Posterior vena cava (tissue), 2 donors: ENCODE data around the gene SPOCK2. TPM values are rescaled to one million over a fixed set of nuclear protein-coding genes. Genes with fewer than 3 reads are reported as not detected.

Experiments
- DNase-seq: peaks from one replicate; pipeline ENCODE4 v3.0.0-alpha.2; 2020; ENCODE audit warnings: low spot score
- intact Hi-C, 2 donors: fragments of 100-400 bp; cut with DNase I; formaldehyde crosslinking; loops; one replicate each; pipeline versions ENCODE4 v1.14.1 to v1.14.2; 2022 to 2023
- total RNA-seq, 2 donors: library from RNA; stranded (reverse); fragmentation: NEBNext Ultra II Directional; extraction: Animal tissue kit (Norgen Biotek cat#: 25700); gene quantifications; one replicate each; pipeline ENCODE4 v1.2.1, GENCODE V29; 2021
- donor health status: DM: yes; HTN: yes; CAD: no.
- donor health status: DM: yes; HTN: yes; CAD: no.

Gene SPOCK2
- total RNA-seq, 2 donors from 2014 or later, result 2.4 to 4.5 TPM

DNA sequence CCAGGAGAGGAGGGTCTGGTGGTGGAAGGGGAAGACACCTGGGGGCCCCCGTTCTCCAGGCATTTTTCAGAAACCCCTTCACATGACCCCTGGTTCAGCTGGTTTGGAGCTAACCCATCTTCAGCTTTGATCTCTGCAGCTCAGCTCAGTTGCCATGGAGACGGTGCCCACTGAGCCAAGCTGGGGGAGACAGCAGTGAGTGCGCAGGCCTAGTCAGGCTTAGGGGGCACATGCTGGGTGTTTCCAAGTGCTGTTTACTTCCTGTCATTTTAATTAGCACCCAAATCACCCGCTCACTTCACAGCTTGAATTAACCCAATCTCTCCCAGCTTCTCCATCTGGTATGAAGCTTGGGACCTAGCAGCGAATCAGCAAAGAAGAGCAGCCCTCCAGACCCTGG, 9.0 kb downstream of the SPOCK2 start:
- DNase-seq, result no peak
- intact Hi-C loops, result no loop called here

- peak; percentile 55 for DNase-seq
- intact Hi-C loops, result no loop called here
Measured at GRCh38 chr10:72077275-72077990, 10.9 kb downstream of the SPOCK2 start.

DNA sequence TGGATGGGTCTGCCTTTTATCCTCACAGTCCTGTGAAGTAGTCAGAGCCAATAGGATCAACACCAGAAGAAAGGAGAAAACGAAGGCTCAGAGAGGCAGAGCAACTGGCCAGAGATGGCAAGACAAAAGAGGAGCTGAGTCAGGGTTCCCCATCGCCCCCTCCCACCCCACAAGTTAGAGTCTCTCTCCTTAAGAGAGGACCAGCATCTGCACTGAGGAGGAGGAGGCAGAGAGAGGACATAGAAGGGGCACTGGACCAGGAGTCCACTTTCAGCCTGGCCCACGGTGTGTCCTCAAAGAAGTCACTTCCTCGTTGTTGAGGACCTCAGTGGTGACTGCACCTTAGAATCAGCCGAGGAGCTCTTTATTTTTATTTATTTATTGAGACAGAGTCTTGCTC, 11.6 kb downstream of the SPOCK2 start:
- DNase-seq, result peak; percentile 35

DNA sequence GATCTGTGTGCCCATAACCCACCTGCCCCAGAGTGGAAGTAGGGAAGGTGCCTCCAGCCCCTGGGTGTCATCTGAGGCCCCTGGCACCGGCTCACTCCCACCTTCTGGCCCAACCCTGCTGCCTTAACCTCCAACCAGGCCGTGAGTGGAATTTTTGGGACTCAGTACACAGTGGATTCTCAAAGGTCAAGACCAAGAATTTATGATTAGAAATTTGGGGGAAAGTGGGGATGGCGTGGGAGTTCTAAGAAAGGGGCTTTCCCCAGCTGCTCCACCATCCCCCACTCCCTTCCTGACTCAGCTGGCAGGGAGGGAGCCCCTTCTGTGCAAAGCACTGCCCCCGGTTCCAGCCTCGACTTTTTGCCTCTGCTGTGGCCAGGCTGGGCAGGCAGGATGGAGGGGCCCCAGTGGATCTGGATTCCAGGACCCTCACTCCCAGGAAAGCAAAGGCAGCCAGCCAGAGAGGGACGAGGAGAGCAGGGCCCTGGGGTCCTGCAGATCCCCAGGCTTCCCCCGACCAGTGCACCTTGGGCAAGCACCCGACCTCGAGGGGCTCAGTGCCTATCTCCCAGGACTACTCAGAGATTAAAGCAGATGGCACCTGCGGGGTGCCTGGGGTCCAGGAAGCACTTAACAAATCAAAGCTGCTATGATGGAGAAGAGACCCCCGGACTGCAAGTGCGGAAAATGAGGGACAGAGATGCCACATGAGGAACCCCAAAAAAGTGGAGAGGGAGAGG, 12.8 kb downstream of the SPOCK2 start:
- peak; percentile 62 for DNase-seq
- intact Hi-C loops, result no loop called here

More for the DNA sequence above, 11.6 kb downstream of the SPOCK2 start:
- intact Hi-C loops, result no loop called here

DNA sequence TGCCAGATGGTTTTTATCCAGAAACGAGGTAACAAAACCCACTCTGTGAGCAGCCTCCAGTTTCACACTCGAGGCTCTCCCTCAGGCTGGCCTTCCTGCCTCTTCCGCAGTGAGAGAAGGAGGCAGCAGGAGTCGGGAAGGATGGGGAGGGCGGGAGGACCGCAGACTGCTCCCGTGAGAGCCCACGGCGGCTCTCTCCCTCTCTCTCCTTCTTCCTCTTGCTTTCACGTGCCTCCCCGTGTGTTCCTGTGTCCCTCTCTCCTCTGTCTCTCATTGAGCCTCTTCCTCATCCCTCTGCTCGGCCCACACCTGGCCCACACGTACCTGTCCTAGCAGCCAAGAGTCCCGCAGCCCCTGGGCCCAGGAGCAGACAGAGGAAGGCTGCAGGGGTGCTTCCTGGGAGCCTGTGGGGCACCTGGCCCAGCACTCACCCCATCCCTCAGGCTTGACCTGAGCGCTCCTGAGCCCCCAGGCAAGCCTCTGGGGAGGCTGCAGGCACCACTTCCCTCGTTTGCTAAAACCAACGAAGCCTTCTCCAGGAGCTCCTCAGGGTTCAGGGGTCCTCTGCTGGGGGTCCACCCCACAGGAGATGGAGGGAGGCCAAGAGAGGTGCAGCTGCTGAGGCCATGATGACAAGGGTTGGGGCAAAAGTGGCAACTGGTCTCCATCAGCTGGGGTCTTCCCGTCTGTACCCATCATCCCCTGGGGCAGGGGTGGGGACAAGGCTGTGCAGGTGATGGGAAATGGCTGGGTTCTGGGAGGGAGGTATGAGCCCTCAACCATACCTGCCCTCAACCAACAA, 13.6 kb downstream of the SPOCK2 start:
- DNase-seq, result peak; percentile 55
- intact Hi-C loops, result loop anchor here in 1 of 2 donors (5.0 kb wide), 1 partner anchor 482 kb away; no protein-coding TSS in a partner anchor

DNA sequence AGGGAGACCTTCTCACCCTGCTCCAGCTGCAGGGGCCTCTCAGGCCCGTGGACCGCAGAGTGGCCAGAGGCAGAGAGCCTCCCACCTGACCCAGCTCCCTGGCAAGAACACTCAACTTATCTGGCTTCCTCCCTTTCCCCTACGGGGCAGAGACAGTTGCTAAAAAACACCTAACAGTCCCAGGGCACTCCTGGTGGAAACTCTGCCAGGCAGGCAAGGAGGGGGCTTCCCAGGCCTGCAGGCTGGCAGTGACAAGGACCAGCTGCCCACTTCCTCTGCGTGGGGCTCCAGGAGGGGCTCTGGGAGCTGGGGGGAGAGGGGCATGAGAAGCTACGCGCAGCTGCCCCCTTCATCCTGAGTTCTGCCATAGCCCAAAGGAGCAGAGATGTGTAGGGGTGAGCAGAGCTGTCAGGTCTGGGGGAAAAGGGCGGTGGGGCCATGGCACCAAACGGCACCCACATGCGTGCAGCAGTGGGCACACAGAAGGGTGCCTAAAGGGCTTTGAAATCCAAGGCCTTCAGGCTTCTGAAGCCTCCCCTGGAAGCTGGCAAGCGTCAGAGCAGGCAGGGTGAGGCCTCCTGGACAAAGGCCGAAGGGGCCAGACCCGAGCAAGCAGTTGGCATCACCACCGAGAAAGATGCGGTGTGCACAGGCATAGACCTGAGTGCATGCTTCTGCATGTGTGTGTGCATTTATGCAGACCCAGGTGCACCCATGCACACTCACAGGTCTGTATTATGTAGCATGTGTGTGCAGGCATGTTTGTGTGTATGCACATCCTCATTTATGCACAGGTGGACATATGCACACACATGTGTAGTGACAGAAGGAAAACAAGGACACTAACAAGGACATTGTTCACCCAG, 14.4 kb downstream of the SPOCK2 start:
- intact Hi-C loops, result loop anchor here in 1 of 2 donors (5.0 kb wide), 1 partner anchor 482 kb away; no protein-coding TSS in a partner anchor
- peak; percentile 64 for DNase-seq

- no peak for DNase-seq
- intact Hi-C loops, result loop anchor here in 1 of 2 donors (5.0 kb wide), 1 partner anchor 480 kb away; no protein-coding TSS in a partner anchor
Measured at GRCh38 chr10:72072639-72073038, 15.7 kb downstream of the SPOCK2 start.

DNA sequence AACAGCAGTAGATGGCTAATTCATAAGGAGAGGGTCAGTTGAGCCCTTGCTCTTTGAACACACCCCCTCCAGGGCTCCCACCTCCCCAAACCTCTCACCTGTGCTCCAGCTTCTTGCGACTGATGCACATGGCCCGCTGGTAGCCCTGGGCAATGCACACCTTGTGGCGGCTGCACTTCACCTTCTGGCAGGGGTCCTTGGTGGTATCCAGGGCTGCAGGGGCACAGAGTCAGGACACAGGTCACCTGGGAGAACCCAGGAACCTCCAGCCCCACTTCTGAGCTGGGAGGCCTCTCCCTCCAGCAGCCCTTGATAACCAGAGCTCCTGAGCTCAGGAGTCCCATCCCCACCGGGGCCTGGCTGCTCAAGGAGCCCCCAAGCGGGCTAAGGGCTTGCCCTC, 16.3 kb downstream of the SPOCK2 start:
- intact Hi-C loops, result loop anchor here in 1 of 2 donors (5.0 kb wide), 1 partner anchor 480 kb away; no protein-coding TSS in a partner anchor

GRCh38 chr10:72069751-72070526, 18.4 kb downstream of the SPOCK2 start:
- intact Hi-C loops, result loop anchor here in 1 of 2 donors (5.0 kb wide), 1 partner anchor 478 kb away; no protein-coding TSS in a partner anchor
- no peak for DNase-seq

More for the DNA sequence above, 16.3 kb downstream of the SPOCK2 start:
- peak; percentile 47 for DNase-seq

GRCh38 chr10:72068901-72069446, 19.4 kb downstream of the SPOCK2 start:
- DNase-seq, result no peak
- intact Hi-C loops, result no loop called here

GRCh38 chr10:72068126-72068765, 20.1 kb downstream of the SPOCK2 start:
- intact Hi-C loops, result no loop called here

DNA sequence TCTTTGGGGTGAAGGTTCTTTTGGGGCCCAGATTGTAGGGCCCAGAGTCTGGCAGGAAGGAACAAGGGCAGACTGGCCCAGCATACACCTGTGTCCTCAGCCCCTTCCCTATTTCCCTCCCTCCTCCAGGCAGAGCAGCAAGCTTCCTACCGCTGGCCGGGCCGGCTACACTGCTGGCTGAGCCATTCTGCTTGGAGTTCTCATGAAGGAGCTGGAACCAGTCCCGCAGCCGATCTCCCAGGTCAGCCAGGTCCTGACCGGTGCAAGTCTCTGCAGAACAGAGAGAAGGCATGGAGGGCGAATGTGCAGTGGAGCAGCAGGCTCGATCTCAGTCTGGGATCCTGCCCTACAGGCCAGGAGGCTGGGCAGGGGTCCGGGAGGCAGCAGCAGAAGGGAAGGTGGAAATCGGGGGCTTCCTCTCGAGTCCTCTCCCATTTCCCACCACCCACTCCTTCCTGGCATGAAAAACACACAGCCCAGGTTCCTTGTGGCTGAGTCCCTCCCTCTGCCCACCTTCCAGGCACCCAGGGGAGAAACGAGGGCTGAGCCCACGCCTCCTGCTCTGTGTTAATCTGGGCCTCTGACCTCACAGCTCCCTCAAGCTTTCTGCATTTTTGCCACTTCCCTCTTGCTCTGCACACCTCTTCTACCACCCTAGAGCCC, 20.8 kb downstream of the SPOCK2 start:
- intact Hi-C loops, result no loop called here
- no peak for DNase-seq

More at GRCh38 chr10:72068126-72068765, 20.1 kb downstream of the SPOCK2 start:
- DNase-seq, result no peak

DNA sequence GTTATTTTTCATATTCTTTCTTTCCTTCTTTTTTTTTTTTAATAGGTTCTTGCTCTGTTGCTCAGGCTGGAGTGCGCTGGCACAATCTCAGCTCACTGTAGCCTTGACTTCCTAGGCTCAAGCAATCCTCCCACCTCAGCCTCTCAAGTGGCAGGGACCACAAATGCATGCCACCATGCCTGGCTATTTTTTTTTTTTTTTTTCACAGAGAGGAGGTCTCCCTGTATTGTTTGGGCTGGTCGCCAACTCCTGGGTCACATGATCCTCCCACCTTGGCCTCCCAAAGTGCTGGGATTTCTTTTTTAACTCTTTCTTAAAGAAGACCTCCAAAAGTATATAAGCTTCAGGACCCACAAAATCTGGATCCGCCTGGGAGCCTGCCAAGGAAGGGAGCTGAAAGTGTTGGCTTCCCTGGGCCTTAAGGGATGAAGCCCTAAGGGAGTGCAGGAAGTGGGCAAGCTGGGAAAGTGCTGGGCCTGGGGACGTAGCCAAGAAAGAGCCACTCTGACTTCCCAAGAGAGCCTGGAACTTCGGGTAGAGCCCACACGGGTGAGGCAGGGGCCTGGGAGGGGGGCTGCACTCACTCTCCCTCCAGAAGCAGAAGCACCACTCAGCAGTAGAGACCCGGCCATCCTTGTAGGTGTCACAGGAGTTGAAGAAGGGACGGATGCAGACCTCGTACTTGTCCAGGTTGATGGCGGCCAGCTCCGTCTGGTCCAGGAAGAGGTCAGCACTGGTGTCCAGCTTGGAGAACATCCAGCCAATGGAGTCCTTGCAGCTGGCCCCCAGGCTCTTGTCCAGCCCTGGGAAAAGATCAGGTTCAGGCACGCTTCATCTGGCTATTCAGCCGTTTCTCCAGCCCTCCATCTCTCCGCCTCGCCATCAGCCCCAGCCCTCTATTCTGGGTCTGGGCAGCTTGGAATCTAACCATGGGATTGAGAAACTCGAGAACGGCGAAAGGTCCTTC, 21.8 kb downstream of the SPOCK2 start:
- intact Hi-C loops, result no loop called here
- DNase-seq, result no peak

DNA sequence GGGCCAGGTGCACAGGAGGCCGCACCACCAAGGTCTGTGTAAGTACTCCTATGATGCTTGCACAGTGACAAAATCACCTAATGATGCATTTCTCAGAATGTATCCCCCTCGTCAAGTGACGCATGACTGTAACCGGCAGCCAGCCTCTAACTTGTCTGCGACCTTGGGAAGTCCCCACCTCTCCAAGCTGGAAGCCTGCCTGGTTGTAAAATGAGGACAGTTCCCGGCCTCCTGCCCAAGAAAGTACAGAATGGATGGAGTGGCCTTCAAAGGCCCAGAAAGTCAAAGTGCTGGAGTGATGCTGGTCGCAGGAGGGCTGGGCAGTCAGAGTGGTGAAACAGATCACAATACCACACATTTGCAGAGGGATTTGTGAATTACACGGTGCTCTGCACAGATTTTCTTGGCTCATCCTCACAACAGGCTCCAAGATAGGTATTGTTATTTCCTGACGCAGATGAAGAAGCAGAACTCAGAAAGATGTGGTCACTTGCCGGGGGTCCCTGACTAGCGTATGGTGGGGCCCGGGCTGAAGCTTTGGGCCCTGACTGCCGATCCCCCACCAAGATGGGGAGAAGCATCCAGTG, 22.8 kb downstream of the SPOCK2 start:
- DNase-seq, result no peak

More for the DNA sequence above, 22.8 kb downstream of the SPOCK2 start:
- intact Hi-C loops, result no loop called here
